ENCODE measurements around the gene ARHGAP42. TPM values are rescaled to one million over a fixed set of nuclear protein-coding genes. Genes with fewer than 3 reads are reported as not detected.

ARHGAP42 gene
- total and polyA plus RNA-seq, 2 of the 4 experiments (the other 2 are of a cell fraction), result 2.9 to 7.3 TPM

- in situ Hi-C loops (cut with MboI; ENCODE audit: low sequenced_read_pairs) (no loop called here), dilution Hi-C loops (cut with HindIII; ENCODE audit: low sequenced_read_pairs, unreplicated experiment) (no loop called here), intact Hi-C loops (cut with micrococcal nuclease) (no loop called here)
- WGBS, 2 experiments (ENCODE audit: extremely low coverage in 2 of 2, insufficient read length in 1 of 2), result 96% methylated on average over 5 of the region's 13 CpGs; no CpG with 5 or more reads in 1 of the 2 experiments
- H2BK20ac ChIP-seq (ENCODE audit: low read depth, low read length), result 0 out of 2 replicates have a peak overlapping the region, but pooled peaks have one; percentile 16
- no peaks in the 10 kb centered on the region for H3K4me1 ChIP-seq (ENCODE audit: control insufficient read depth, insufficient read depth, low read length)
- no peak overlapping the region for H3K9ac ChIP-seq (ENCODE audit: low read depth, low read length)
- no peak overlapping the region for H3K4ac ChIP-seq (ENCODE audit: low read depth, low read length)
- H2BK5ac ChIP-seq (ENCODE audit: low read depth, low read length, poor library complexity, severe bottlenecking), result no peak overlapping the region
- DNase-seq (no peak), ATAC-seq (ENCODE audit: low read depth) (no peak)
- ChIA-PET POLR2A (ENCODE audit: unreplicated experiment) (no interaction called here), CTCF (no interaction called here)
- no peak overlapping the region for H3K4me2 ChIP-seq (ENCODE audit: low read depth, low read length)
- no peak overlapping the region for H4K5ac ChIP-seq (ENCODE audit: low read depth, low read length)
- no peak overlapping the region for H2BK15ac ChIP-seq (ENCODE audit: low read depth, low read length)
- no peaks in the 10 kb centered on the region for H3K36me3 ChIP-seq (ENCODE audit: control insufficient read depth, insufficient read depth, low read length)
- no peaks in the 10 kb centered on the region for H4K20me1 ChIP-seq (ENCODE audit: insufficient read depth, low read length)
- no peaks in the 10 kb centered on the region for H3K27me3 ChIP-seq (ENCODE audit: control insufficient read depth, insufficient read depth, low read length)
- no peak overlapping the region for H2BK120ac ChIP-seq (ENCODE audit: low read depth, low read length)
- H4K91ac ChIP-seq (ENCODE audit: insufficient read depth, low read depth, low read length), result no peak overlapping the region
- no peak overlapping the region for H3K4me3 ChIP-seq (ENCODE audit: insufficient read depth, low read depth, low read length)
- no peak for TF ChIP-seq MXI1 (IDR thresholded peaks at IDR 0.05; ENCODE audit: borderline replicate concordance, low read depth, low read length)
- no peak for TF ChIP-seq CTCF (conservative IDR thresholded peaks at IDR 0.05; ENCODE audit: low read depth, low read length)
- TF ChIP-seq NFE2L2 (IDR thresholded peaks at IDR 0.05; ENCODE audit: low read depth, low read length), result no peak
- TF ChIP-seq MAFK (IDR thresholded peaks at IDR 0.05; ENCODE audit: low read depth, low read length), result no peak
- TF ChIP-seq RCOR1 (IDR thresholded peaks at IDR 0.05; ENCODE audit: insufficient replicate concordance, low read length), result no peak
- TF ChIP-seq CEBPB (IDR thresholded peaks at IDR 0.05; ENCODE audit: low read depth, low read length), result no peak
- TF ChIP-seq BHLHE40 (IDR thresholded peaks at IDR 0.05; ENCODE audit: low read depth, low read length), result no peak
- TF ChIP-seq RAD21 (IDR thresholded peaks at IDR 0.05; ENCODE audit: low read length), result no peak
- TF ChIP-seq POLR2A (IDR thresholded peaks at IDR 0.05; ENCODE audit: low read depth, low read length), result no peak
- TF ChIP-seq ELK1 (IDR thresholded peaks at IDR 0.05; ENCODE audit: borderline replicate concordance, low read depth, low read length), result no peak
- H3K27ac ChIP-seq (ENCODE audit: insufficient read depth, low read length), result no peak overlapping the region
- H2AK9ac ChIP-seq (replicated peaks; ENCODE audit: low read depth, low read length, poor library complexity), result no peak overlapping the region
- no peak overlapping the region for H3K56ac ChIP-seq (ENCODE audit: extremely low read depth, insufficient read depth, low read length)
- H3K79me1 ChIP-seq (ENCODE audit: low read depth in 1 of 2, low read length in 2 of 2), result peaks cover 0 to 2% of the 10 kb centered on the region in 2 experiments; a peak in 3 of 4 replicates
- no peak overlapping the region for H2AFZ ChIP-seq (replicated peaks; ENCODE audit: low read length, poor library complexity)
- no peak overlapping the region for H3K23ac ChIP-seq (ENCODE audit: low read depth, low read length)
- H2AK5ac ChIP-seq (ENCODE audit: low read depth, low read length), result peak overlapping the region; percentile 43; the same call in 1 of the 2 replicates
- no peak overlapping the region for H3K18ac ChIP-seq (ENCODE audit: low read depth, low read length)
- peak overlapping the region in 1 of 2 experiments; percentile 40; a peak in 1 of 4 replicates for H4K8ac ChIP-seq (ENCODE audit: low read depth in 2 of 2, low read length in 2 of 2)
- BruUV-seq (replicated peaks), result no TSS peak
- no peak overlapping the region for H3K14ac ChIP-seq (replicated peaks; ENCODE audit: low read depth, low read length)
- H3K9me1 ChIP-seq (ENCODE audit: insufficient read depth, low read length), result peaks cover 3% of the 10 kb centered on the region; the same call in 1 of the 2 replicates
- H3K9me3 ChIP-seq (ENCODE audit: control insufficient read depth, insufficient read depth, low read length), result no peaks in the 10 kb centered on the region
Observed at GRCh38 chr11:100905684-100906083, 218.6 kb downstream of the ARHGAP42 start.

Measured in IMR-90 (cell line).